HepG2 (cell line): ENCODE data around the gene GGT1. TPM values are rescaled to one million over a fixed set of nuclear protein-coding genes. Genes with fewer than 3 reads are reported as not detected.

Source experiments
- ATF7 ChIP-seq, 2 experiments: fragments of 450-650 bp in 1 of 2; sonication (generic) in 1 of 2; formaldehyde crosslinking in 1 of 2; IDR thresholded peaks; 2 replicates each; pipeline versions ENCODE4 v1.4.0 to v1.6.1; 2016 to 2020; ENCODE audit warnings: antibody characterized with exemption in 1 of 2, mild to moderate bottlenecking in 1 of 2, missing genetic modification reagents in 1 of 2
- FOSL2 ChIP-seq: sonication (generic); formaldehyde crosslinking; IDR thresholded peaks from 2 replicates; pipeline ENCODE4 v1.4.0; 2020; ENCODE audit warnings: missing genetic modification reagents
- FOXA3 ChIP-seq: IDR thresholded peaks from 2 replicates; pipeline ENCODE4 v1.6.1; 2016; ENCODE audit warnings: missing genetic modification reagents, missing compliant biosample characterization
- GATAD1 ChIP-seq: IDR thresholded peaks from 2 replicates; pipeline ENCODE4 v1.6.1; 2016; ENCODE audit warnings: missing genetic modification reagents, missing compliant biosample characterization
- GMEB2 ChIP-seq: IDR thresholded peaks from 2 replicates; pipeline ENCODE4 v1.6.1; 2016; ENCODE audit warnings: missing biosample characterization, missing genetic modification reagents, low read depth
- ISL2 ChIP-seq: sonication (generic); formaldehyde crosslinking; IDR thresholded peaks from 2 replicates; pipeline ENCODE4 v1.5.0; 2020; ENCODE audit warnings: missing genetic modification reagents
- MED13 ChIP-seq: sonication (generic); formaldehyde crosslinking; IDR thresholded peaks from 2 replicates; pipeline ENCODE4 v1.5.0; 2020; ENCODE audit warnings: missing genetic modification reagents
- NR2F1 ChIP-seq, 2 experiments: fragments of 450-650 bp in 1 of 2; formaldehyde crosslinking in 1 of 2; IDR thresholded peaks; 2 replicates each; pipeline versions ENCODE4 v1.5.0 to v1.6.1; 2016 to 2020; ENCODE audit warnings: mild to moderate bottlenecking in 1 of 2, missing compliant biosample characterization in 1 of 2, missing genetic modification reagents in 1 of 2, moderate library complexity in 1 of 2
- SALL2 ChIP-seq: sonication (generic); formaldehyde crosslinking; IDR thresholded peaks from 2 replicates; pipeline ENCODE4 v1.8.1; 2023; ENCODE audit warnings: mild to moderate bottlenecking, missing genetic modification reagents, inconsistent platforms
- SAP130 ChIP-seq: IDR thresholded peaks from 2 replicates; pipeline ENCODE4 v1.6.1; 2016; ENCODE audit warnings: low read depth
- TOE1 ChIP-seq: sonication (generic); formaldehyde crosslinking; IDR thresholded peaks from 2 replicates; pipeline ENCODE4 v1.4.0; 2020; ENCODE audit warnings: mild to moderate bottlenecking, missing genetic modification reagents
- ZNF138 ChIP-seq: sonication (generic); formaldehyde crosslinking; IDR thresholded peaks from 2 replicates; pipeline ENCODE4 v1.5.0; 2020; ENCODE audit warnings: mild to moderate bottlenecking, low read depth, missing genetic modification reagents
- ZNF460 ChIP-seq: sonication (generic); formaldehyde crosslinking; IDR thresholded peaks from 2 replicates; pipeline ENCODE4 v1.5.1; 2020; ENCODE audit warnings: missing genetic modification reagents, mild to moderate bottlenecking, borderline replicate concordance
- ZNF605 ChIP-seq: sonication (generic); formaldehyde crosslinking; IDR thresholded peaks from 2 replicates; pipeline ENCODE4 v1.8.0; 2022; ENCODE audit warnings: mild to moderate bottlenecking, missing genetic modification reagents
- ZNF652 ChIP-seq: IDR thresholded peaks from 2 replicates; pipeline ENCODE4 v1.6.1; 2016; ENCODE audit warnings: low read depth, borderline replicate concordance
- ZNF784 ChIP-seq: sonication (generic); formaldehyde crosslinking; IDR thresholded peaks from 2 replicates; pipeline ENCODE4 v1.5.1; 2020; ENCODE audit warnings: missing genetic modification reagents, mild to moderate bottlenecking, borderline replicate concordance
- polyA plus RNA-seq, 8 experiments: library from polyadenylated mRNA; depleted of rRNA in 3 of 8; stranded (reverse) in 7 of 8; unstranded in 1 of 8; fragments of >200 nt; fragmentation: Illumina TruSeq in 4 of 8; extraction: Trizol in 4 of 8; gene quantifications; 2 replicates each; pipeline versions ENCODE4 v1.2.1 to v1.2.3, GENCODE V29; 2011 to 2016; ENCODE audit warnings: low read depth in 4 of 8, missing spikeins in 1 of 8, mixed read lengths in 1 of 8; ENCODE audit not compliant: insufficient read depth in 1 of 8
- total RNA-seq, 5 experiments: library from RNA; depleted of rRNA; stranded (reverse); fragments of >200 nt; fragmentation: Illumina TruSeq; extraction: Trizol; gene quantifications; 2 replicates each; pipeline ENCODE4 v1.2.3, GENCODE V29; 2016; ENCODE audit warnings: low read depth in 1 of 5
- TF ChIP-seq, protein P1 (sequence below): sonication (generic); formaldehyde crosslinking; IDR thresholded peaks from 2 replicates; pipeline ENCODE4 v1.4.0; 2020; ENCODE audit warnings: missing genetic modification reagents
- TF ChIP-seq, protein P2 (sequence below): sonication (generic); formaldehyde crosslinking; IDR thresholded peaks from 2 replicates; pipeline ENCODE4 v1.4.0; 2020; ENCODE audit warnings: missing genetic modification reagents, borderline replicate concordance
- TF ChIP-seq, protein P3 (sequence below): sonication (generic); formaldehyde crosslinking; IDR thresholded peaks from 2 replicates; pipeline ENCODE4 v1.8.0; 2022; ENCODE audit warnings: low read depth, missing genetic modification reagents

The GGT1 gene
- total and polyA plus RNA-seq, 2 of the 13 experiments (the other 11 are each of a cell fraction or from before 2014, with no cell fraction given) = 29.9 to 103 TPM

GRCh38 chr22:24578355-24579257 lies 24.4 kb upstream of the GGT1 start (continued):
- TF ChIP-seq ZNF605 (CRISPR knock-in tag) (peak; percentile 50; the same call in 1 of the 2 replicates), ZNF138 (CRISPR knock-in tag) (no peak), NR2F1 (CRISPR knock-in tag; IDR thresholded peaks at IDR 0.05) (peak in 1 of 2 experiments; percentile 52; a peak in 3 of 4 replicates), ZNF460 (CRISPR knock-in tag) (no peak), ZNF652 (CRISPR knock-in tag) (peak; percentile 62; the same call in 1 of the 2 replicates), GATAD1 (CRISPR knock-in tag) (peak; percentile 40; the same call in 1 of the 2 replicates), GMEB2 (CRISPR knock-in tag) (no peak), SAP130 (CRISPR knock-in tag) (peak; percentile 88), ATF7 (IDR thresholded peaks at IDR 0.05) (no peak), ATF7 (CRISPR knock-in tag; IDR thresholded peaks at IDR 0.05) (no peak; the same call in 1 of the 2 replicates), MED13 (peak; percentile 69), FOSL2 (peak; percentile 72), FOXA3 (CRISPR knock-in tag) (peak; percentile 97), ZNF784 (no peak), SALL2 (CRISPR knock-in tag) (no peak), ISL2 (CRISPR knock-in tag) (peak; percentile 96), TOE1 (CRISPR knock-in tag) (no peak)
- TF ChIP-seq, protein P1, sequence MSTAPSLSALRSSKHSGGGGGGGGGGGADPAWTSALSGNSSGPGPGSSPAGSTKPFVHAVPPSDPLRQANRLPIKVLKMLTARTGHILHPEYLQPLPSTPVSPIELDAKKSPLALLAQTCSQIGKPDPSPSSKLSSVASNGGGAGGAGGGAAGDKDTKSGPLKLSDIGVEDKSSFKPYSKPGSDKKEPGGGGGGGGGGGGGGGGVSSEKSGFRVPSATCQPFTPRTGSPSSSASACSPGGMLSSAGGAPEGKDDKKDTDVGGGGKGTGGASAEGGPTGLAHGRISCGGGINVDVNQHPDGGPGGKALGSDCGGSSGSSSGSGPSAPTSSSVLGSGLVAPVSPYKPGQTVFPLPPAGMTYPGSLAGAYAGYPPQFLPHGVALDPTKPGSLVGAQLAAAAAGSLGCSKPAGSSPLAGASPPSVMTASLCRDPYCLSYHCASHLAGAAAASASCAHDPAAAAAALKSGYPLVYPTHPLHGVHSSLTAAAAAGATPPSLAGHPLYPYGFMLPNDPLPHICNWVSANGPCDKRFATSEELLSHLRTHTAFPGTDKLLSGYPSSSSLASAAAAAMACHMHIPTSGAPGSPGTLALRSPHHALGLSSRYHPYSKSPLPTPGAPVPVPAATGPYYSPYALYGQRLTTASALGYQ = peak; percentile 95
- TF ChIP-seq, protein P2, sequence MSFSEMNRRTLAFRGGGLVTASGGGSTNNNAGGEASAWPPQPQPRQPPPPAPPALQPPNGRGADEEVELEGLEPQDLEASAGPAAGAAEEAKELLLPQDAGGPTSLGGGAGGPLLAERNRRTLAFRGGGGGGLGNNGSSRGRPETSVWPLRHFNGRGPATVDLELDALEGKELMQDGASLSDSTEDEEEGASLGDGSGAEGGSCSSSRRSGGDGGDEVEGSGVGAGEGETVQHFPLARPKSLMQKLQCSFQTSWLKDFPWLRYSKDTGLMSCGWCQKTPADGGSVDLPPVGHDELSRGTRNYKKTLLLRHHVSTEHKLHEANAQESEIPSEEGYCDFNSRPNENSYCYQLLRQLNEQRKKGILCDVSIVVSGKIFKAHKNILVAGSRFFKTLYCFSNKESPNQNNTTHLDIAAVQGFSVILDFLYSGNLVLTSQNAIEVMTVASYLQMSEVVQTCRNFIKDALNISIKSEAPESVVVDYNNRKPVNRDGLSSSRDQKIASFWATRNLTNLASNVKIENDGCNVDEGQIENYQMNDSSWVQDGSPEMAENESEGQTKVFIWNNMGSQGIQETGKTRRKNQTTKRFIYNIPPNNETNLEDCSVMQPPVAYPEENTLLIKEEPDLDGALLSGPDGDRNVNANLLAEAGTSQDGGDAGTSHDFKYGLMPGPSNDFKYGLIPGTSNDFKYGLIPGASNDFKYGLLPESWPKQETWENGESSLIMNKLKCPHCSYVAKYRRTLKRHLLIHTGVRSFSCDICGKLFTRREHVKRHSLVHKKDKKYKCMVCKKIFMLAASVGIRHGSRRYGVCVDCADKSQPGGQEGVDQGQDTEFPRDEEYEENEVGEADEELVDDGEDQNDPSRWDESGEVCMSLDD (CRISPR knock-in tag) = no peak
- TF ChIP-seq, protein P3, sequence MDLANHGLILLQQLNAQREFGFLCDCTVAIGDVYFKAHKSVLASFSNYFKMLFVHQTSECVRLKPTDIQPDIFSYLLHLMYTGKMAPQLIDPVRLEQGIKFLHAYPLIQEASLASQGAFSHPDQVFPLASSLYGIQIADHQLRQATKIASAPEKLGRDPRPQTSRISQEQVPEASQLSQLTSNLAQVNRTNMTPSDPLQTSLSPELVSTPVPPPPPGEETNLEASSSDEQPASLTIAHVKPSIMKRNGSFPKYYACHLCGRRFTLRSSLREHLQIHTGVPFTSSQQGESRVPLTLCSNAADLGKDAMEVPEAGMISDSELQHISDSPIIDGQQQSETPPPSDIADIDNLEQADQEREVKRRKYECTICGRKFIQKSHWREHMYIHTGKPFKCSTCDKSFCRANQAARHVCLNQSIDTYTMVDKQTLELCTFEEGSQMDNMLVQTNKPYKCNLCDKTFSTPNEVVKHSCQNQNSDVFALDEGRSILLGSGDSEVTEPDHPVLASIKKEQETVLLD = no peak
